GM21447 (cell line): Measurements from ENCODE around the gene HDHD3.

Source experiments
- ATAC-seq: cut with Tn5 transposase; IDR thresholded peaks from one replicate; pipeline ENCODE4 v1.9.1; 2021; ENCODE audit not compliant: unreplicated experiment

HDHD3 gene

DNA sequence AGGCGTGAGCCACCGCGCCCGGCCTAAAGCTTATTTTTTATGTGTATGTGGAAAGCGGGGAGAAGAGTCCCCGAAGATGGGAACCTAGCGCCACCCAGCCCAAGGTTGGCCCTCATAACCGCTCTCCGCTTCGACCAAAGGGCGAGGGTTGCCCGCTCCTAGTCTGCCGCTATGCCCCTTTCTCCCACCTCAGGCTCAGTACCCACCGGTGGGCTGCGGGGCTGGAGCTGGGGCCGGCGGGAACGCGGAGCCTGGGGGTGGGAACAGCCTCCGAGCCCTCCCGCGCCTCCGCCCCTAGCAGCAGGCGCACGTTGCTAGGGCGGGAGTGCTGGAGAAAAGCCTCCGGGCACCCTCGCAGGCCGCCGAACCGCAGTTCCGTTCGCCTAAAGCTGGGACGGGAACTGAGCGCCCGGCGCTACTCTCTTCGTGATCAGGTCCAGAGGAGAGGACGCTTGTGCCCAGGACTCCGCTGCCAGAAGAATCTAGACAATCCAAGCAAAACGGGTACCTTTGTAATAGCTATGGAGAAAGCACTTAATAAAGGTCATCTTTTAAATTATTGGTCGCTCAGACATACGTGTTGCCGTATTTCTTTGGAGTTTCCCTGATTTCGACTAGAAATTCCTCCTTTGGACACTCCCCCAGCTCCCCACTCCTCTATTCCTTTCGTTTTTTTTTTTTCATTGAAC is 36.6 kb downstream of the HDHD3 start, which contains the start of gene WDR31:
TSS of gene WDR31 (minus strand) at position 265 of the 689 bp plus-strand sequence. CDS start 8,253 bp downstream, outside the sequence.
- ATAC-seq = peak; percentile 96

DNA sequence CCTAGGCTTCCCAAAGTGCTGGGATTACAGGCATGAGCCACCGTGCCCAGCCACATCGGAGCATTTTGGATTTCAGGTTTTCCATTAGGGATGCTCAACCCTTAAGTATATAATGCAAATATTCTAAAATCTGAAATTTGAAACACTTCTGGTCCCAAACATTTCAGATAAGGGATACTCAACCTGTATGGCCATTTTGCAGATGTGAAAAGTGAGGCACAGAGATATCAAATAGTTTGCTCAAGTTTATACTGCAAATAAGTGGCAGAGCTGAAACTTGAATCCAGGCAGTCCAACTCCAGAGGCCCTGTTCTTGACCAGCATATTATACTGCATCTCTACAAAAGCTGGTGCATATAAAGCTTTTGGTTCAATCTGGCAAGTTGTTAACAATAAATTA is 39.1 kb downstream of the HDHD3 start:
- ATAC-seq = no peak

DNA sequence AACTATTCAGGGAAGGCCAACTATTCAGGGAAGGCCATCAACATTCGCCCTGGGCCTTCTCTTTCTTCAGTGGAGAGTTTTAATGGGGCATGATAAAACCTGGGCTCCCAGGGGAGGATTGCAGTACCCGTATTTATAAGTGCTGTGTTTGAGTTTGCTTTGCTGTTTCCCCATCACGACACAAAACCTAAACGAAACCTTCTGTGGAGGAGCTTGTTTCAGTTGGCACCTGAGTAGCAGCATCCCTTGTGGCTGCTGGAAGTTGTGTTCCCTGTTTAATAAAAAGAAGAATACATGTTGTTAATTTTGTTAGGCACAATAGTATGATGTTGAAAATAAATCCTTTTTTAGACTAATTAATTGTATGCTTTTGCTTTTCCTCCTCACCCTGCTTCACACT is 45.0 kb downstream of the HDHD3 start:
- no peak for ATAC-seq

DNA sequence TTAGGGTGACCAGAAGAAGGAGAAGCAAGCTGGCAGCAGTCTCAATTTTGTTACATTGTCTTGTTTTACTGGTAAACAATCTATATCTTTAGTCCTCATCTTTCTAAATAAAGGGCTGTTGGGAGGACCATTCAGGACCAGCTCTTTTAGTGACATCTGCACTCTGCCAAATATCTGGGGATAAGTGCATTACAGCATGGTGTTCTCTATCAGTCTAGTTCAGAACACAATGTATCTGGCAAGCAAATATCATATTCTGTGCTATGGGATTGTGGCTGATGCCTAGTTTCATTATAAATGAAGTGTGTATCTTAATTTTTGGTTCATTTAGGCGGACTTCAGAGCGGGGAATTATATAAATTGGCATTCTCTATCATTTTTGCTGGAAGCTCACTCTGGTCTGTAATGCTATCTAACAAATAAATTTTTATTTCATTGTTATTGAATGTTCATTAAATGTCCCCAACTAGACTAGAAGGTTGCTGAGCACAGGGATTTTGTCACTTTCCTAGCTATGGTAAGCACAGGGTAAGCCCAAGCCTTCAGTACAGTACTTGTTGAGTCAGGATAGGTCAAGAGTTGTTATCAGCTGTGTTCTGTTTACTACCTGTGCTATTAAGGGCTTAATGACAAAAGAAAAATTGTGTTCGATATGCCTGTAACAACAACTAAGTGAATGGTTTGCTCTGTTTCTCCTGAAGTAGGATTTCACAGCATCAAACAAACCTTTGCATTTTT is 48.6 kb downstream of the HDHD3 start:
- no peak for ATAC-seq

DNA sequence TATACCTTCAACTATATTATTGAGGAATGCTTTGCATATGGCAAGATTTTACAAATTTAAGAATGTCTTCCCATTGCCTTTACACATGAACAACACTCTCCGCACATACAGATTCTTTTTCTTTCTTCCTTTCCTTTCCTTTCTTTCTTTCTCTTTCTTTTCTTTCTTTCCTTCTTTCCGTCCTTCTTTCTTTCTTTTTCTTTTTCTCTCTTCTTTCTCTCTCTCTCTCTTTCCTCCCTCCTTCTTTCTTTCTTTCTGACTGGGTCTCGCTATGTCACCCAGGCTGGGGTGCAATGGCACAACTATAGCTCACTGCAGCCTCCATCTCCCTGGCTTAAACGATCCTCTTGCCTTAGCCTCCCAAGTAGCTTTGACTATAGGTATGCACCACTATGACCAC is 50.6 kb downstream of the HDHD3 start:
- no peak for ATAC-seq
